ENCODE data around the gene KCNH4. TPM values are rescaled to one million over a fixed set of nuclear protein-coding genes. Genes with fewer than 3 reads are reported as not detected.

Gene KCNH4
- total RNA-seq, 2 donors from 2014 or later: 0.51 TPM; not detected in 1

DNA sequence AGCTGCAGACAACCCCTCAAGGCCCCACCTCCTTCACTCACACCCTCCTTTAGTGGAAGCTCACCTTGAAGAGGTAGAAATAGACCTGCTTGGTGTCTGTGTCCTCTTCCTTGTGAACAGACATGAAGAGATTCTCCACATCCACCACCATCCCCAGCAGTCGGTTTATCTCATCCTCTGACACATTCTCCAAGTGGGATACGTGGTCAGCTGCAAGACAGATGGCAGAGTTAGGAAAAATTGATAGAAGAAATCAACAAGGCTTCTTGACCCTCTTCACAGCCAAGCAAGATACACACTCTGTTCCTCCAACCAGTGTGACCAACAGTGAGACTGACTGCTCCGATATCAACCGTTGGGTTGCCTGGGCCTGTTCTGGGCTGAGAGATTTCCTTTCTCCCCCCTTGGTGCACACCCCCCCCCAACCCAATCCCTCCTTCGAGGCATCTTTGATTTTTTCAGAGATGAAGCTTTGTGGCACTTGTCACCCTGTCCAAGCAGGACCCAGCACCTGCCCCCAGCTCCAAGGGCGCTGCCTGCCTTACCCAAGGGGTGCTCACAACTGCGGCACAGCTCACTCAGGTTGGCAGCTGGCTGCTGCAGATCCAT is 60.7 kb downstream of the KCNH4 start:
- WGBS: 39% methylated on average over 7 of the region's 7 CpGs
- TF ChIP-seq POLR2A (IDR thresholded peaks at IDR 0.05) (no peak), POLR2AphosphoS5 (IDR thresholded peaks at IDR 0.05) (no peak)
- TF ChIP-seq, protein P1, sequence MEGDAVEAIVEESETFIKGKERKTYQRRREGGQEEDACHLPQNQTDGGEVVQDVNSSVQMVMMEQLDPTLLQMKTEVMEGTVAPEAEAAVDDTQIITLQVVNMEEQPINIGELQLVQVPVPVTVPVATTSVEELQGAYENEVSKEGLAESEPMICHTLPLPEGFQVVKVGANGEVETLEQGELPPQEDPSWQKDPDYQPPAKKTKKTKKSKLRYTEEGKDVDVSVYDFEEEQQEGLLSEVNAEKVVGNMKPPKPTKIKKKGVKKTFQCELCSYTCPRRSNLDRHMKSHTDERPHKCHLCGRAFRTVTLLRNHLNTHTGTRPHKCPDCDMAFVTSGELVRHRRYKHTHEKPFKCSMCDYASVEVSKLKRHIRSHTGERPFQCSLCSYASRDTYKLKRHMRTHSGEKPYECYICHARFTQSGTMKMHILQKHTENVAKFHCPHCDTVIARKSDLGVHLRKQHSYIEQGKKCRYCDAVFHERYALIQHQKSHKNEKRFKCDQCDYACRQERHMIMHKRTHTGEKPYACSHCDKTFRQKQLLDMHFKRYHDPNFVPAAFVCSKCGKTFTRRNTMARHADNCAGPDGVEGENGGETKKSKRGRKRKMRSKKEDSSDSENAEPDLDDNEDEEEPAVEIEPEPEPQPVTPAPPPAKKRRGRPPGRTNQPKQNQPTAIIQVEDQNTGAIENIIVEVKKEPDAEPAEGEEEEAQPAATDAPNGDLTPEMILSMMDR (IDR thresholded peaks at IDR 0.05): no peak
- intact Hi-C loops (cut with DNase I): no loop called here
- Histone ChIP-seq H3K4me1 (replicated peaks) (no peaks in the 10 kb centered on the region), H3K36me3 (no peaks in the 10 kb centered on the region), H3K27ac (no peak overlapping the region), H3K27me3 (replicated peaks; ENCODE audit: insufficient read depth) (no peaks in the 10 kb centered on the region), H3K4me3 (peak overlapping the region; percentile 82 to 90), H3K9me3 (no peaks in the 10 kb centered on the region)
- no peak for DNase-seq (ENCODE audit: low spot score)

GRCh38 chr17:42119301-42119700 is 61.6 kb downstream of the KCNH4 start:
- Histone ChIP-seq H3K9me3 (no peaks in the 10 kb centered on the region), H3K4me3 (no peak overlapping the region), H3K36me3 (no peaks in the 10 kb centered on the region), H3K27ac (no peak overlapping the region), H3K4me1 (replicated peaks) (no peaks in the 10 kb centered on the region), H3K27me3 (replicated peaks; ENCODE audit: insufficient read depth) (no peaks in the 10 kb centered on the region)
- no peak for DNase-seq (ENCODE audit: low spot score)
- WGBS: 87% methylated on average over 18 of the region's 18 CpGs
- TF ChIP-seq POLR2A (IDR thresholded peaks at IDR 0.05): no peak
- TF ChIP-seq, protein P1 (IDR thresholded peaks at IDR 0.05): no peak
- no peak for TF ChIP-seq POLR2AphosphoS5 (IDR thresholded peaks at IDR 0.05)
- intact Hi-C loops (cut with DNase I): loop anchor here (5.0 kb wide), 1 partner anchor 52 kb away; no protein-coding TSS in a partner anchor

DNA sequence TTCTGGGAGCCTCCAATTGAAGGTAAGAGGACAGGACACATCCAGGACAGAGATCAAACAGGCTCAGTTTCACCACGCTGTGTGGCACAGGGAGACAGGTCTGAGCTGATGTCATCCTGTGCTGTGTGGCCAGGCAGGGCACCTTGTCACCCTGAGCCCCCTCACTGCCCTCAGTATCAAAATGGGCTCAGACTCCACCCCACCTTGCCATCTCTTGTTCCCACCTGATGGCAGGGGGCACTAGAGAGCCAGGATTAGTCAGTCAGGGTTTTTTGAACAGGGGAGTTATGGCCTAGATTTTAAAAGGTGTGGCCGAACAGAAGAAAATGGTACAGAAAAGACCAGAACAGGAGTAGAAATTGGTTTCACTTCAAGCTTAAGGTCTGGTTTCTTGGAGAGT is 62.4 kb downstream of the KCNH4 start:
- Histone ChIP-seq H3K4me3 (no peak overlapping the region), H3K4me1 (replicated peaks) (no peaks in the 10 kb centered on the region), H3K36me3 (no peaks in the 10 kb centered on the region), H3K27ac (no peak overlapping the region), H3K9me3 (no peaks in the 10 kb centered on the region), H3K27me3 (replicated peaks; ENCODE audit: insufficient read depth) (no peaks in the 10 kb centered on the region)
- DNase-seq (ENCODE audit: low spot score): no peak
- 70% methylated on average over 2 of the region's 2 CpGs for WGBS
- TF ChIP-seq, protein P1 (IDR thresholded peaks at IDR 0.05): peak in 3 of 4 experiments; percentile 16 to 39 (median 31)
- TF ChIP-seq POLR2AphosphoS5 (IDR thresholded peaks at IDR 0.05) (no peak), POLR2A (IDR thresholded peaks at IDR 0.05) (no peak)
- intact Hi-C loops (cut with DNase I): loop anchor here (5.0 kb wide), 1 partner anchor 51 kb away; no protein-coding TSS in a partner anchor

DNA sequence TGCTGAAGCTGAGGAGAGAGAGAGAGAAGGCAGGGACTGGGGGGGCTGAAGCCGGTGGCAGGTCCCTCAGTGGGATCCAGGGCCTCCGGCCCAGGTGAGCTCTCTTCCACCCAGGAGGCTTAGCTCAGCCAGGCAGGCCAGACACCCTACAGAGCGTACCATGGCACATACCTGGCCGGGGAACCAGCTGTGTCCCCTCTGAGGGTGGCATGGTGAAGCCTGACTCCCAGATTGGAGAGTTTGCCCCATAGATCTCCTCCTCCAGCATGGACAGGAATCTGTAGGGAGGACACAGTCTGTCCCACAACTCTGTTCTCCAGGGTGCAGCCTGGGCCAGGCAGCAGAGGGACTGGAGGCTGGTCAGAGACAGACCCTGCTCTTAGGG is 62.8 kb downstream of the KCNH4 start:
- WGBS: 91% methylated on average over 4 of the region's 4 CpGs
- no peak for DNase-seq (ENCODE audit: low spot score)
- intact Hi-C loops (cut with DNase I): loop anchor here (5.0 kb wide), 1 partner anchor 51 kb away; no protein-coding TSS in a partner anchor
- Histone ChIP-seq H3K36me3 (no peaks in the 10 kb centered on the region), H3K4me1 (replicated peaks) (peaks cover 3% of the 10 kb centered on the region), H3K27me3 (replicated peaks; ENCODE audit: insufficient read depth) (no peaks in the 10 kb centered on the region), H3K27ac (no peak overlapping the region), H3K9me3 (no peaks in the 10 kb centered on the region), H3K4me3 (no peak overlapping the region)
- TF ChIP-seq, protein P1 (IDR thresholded peaks at IDR 0.05): no peak
- TF ChIP-seq POLR2AphosphoS5 (IDR thresholded peaks at IDR 0.05): no peak
- no peak for TF ChIP-seq POLR2A (IDR thresholded peaks at IDR 0.05)
